Neural progenitor cell (in vitro differentiated cells): ENCODE data around the gene SLC25A20. TPM values are rescaled to one million over a fixed set of nuclear protein-coding genes. Genes with fewer than 3 reads are reported as not detected.

Source experiments
- DNase-seq: peaks from one replicate; pipeline ENCODE4 v3.0.0-alpha.2; 2016; ENCODE audit warnings: low spot score
- H2AFZ ChIP-seq: fragments of 200-600 bp; sonication (generic); replicated peaks from 2 replicates; pipeline ENCODE4 v1.6.1; 2016; ENCODE audit warnings: antibody characterized with exemption
- H3F3A ChIP-seq: fragments of 200-600 bp; sonication (generic); 2 replicates; pipeline ENCODE4 v1.6.1; 2016; ENCODE audit warnings: antibody characterized with exemption, low read depth
- H3K27ac ChIP-seq: fragments of 200-600 bp; sonication (generic); 2 replicates; pipeline ENCODE4 v1.5.1; 2016; ENCODE audit warnings: mild to moderate bottlenecking
- H3K27me3 ChIP-seq: fragments of 200-600 bp; sonication (generic); 2 replicates; pipeline ENCODE4 v1.6.1; 2016; ENCODE audit warnings: mild to moderate bottlenecking, moderate library complexity
- H3K36me3 ChIP-seq: fragments of 200-600 bp; sonication (generic); 2 replicates; pipeline ENCODE4 v1.5.1; 2016
- H3K4me1 ChIP-seq: fragments of 200-600 bp; sonication (generic); 2 replicates; pipeline ENCODE4 v1.6.1; 2016; ENCODE audit warnings: mixed run types
- H3K4me2 ChIP-seq: fragments of 200-600 bp; sonication (generic); 2 replicates; pipeline ENCODE4 v1.6.1; 2016
- H3K4me3 ChIP-seq: fragments of 200-600 bp; sonication (generic); 2 replicates; pipeline ENCODE4 v1.5.1; 2016
- H3K79me2 ChIP-seq: fragments of 200-600 bp; sonication (generic); 2 replicates; pipeline ENCODE4 v1.6.1; 2016; ENCODE audit warnings: low read depth
- H3K9ac ChIP-seq: fragments of 200-600 bp; sonication (generic); 2 replicates; pipeline ENCODE4 v1.6.1; 2016
- H3K9me3 ChIP-seq: fragments of 200-600 bp; sonication (generic); 2 replicates; pipeline ENCODE4 v1.5.1; 2016; ENCODE audit warnings: low read depth
- H4K20me1 ChIP-seq: fragments of 200-600 bp; sonication (generic); 2 replicates; pipeline ENCODE4 v1.6.1; 2016; ENCODE audit warnings: low read depth
- H3K27ac Mint-ChIP-seq: 3 replicates; pipeline ENCODE4 v1.8.0; 2021; ENCODE audit warnings: mixed read lengths
- H3K27me3 Mint-ChIP-seq: 2 replicates; pipeline ENCODE4 v1.8.0; 2022; ENCODE audit warnings: low read depth, mild to moderate bottlenecking, inconsistent platforms, moderate library complexity, mixed read lengths; ENCODE audit not compliant: insufficient read depth
- H3K36me3 Mint-ChIP-seq: 3 replicates; pipeline ENCODE4 v1.8.0; 2021; ENCODE audit warnings: mixed read lengths
- H3K4me1 Mint-ChIP-seq: 3 replicates; pipeline ENCODE4 v1.8.0; 2021; ENCODE audit warnings: mixed read lengths
- H3K4me3 Mint-ChIP-seq: 3 replicates; pipeline ENCODE4 v1.8.0; 2021; ENCODE audit warnings: mild to moderate bottlenecking, moderate library complexity, mixed read lengths
- H3K9me3 Mint-ChIP-seq: 3 replicates; pipeline ENCODE4 v1.8.0; 2020; ENCODE audit warnings: mixed read lengths
- EZH2 ChIP-seq: fragments of 200-600 bp; sonication (generic); IDR thresholded peaks from 2 replicates; pipeline ENCODE4 v1.6.1; 2017; ENCODE audit warnings: antibody characterized with exemption, mild to moderate bottlenecking, moderate library complexity
- EZH2phosphoT487 ChIP-seq: fragments of 200-600 bp; sonication (generic); IDR thresholded peaks from 2 replicates; pipeline ENCODE4 v1.6.1; 2017; ENCODE audit warnings: antibody characterized with exemption
- total RNA-seq: library from RNA; depleted of rRNA; stranded (reverse); fragments of >200 nt; gene quantifications from 2 replicates; pipeline ENCODE4 v1.2.3, GENCODE V29; 2015; ENCODE audit warnings: low replicate concordance
- TF ChIP-seq, protein P1 (sequence below): fragments of 200-600 bp; sonication (generic); IDR thresholded peaks from 2 replicates; pipeline ENCODE4 v1.5.1; 2017; ENCODE audit warnings: antibody characterized with exemption, mild to moderate bottlenecking

Gene SLC25A20
- total RNA-seq, 1 donor from 2014 or later: 12.5 TPM

DNA sequence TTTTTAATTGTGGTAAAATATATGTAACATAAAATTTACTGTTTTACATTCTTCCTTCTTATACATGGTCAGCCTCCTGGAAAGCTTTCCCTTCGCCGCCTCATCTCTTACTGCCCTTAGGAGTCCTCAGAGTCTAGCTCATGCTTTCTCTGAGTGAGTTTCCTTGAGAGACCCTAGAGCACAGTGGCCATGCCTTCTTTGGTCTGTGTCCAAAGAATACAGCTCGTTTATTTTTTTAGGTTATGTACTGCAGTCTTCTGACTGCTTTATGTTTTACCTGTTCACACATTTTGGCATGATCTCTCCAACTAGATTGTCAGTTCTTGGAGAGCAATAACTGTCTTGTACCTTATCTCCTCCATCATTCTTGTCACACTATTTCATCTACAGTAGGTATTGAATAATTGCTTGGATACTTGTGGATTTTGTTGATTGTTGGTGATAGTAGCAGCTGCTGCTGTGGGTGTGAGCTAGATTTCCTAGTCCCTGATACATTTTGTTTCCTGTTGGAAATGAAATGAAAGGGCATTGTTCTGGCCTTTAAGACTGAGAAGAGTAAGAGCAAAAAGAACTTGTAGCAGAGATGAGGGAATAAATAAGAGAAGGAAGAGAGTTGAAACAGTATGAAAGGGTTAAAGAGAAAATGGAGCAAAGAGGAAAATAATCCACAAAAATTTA is 30.8 kb upstream of the SLC25A20 start:
- no peak for DNase-seq
- H3K36me3 Mint-ChIP-seq: peaks cover 36% of the 10 kb centered on the region
- Histone ChIP-seq H3K27me3 (no peaks in the 10 kb centered on the region), H3K4me3 (no peak overlapping the region), H3K4me2 (no peak overlapping the region), H3K79me2 (peaks cover 99% of the 10 kb centered on the region), H3F3A (no peaks in the 10 kb centered on the region), H3K36me3 (peaks cover 12% of the 10 kb centered on the region), H3K9ac (no peak overlapping the region), H3K9me3 (no peaks in the 10 kb centered on the region), H3K4me1 (no peaks in the 10 kb centered on the region), H3K27ac (no peak overlapping the region), H4K20me1 (peaks cover 43% of the 10 kb centered on the region), H2AFZ (no peak overlapping the region)
- no peaks in the 10 kb centered on the region for H3K9me3 Mint-ChIP-seq
- no peak for TF ChIP-seq EZH2
- TF ChIP-seq, protein P1, sequence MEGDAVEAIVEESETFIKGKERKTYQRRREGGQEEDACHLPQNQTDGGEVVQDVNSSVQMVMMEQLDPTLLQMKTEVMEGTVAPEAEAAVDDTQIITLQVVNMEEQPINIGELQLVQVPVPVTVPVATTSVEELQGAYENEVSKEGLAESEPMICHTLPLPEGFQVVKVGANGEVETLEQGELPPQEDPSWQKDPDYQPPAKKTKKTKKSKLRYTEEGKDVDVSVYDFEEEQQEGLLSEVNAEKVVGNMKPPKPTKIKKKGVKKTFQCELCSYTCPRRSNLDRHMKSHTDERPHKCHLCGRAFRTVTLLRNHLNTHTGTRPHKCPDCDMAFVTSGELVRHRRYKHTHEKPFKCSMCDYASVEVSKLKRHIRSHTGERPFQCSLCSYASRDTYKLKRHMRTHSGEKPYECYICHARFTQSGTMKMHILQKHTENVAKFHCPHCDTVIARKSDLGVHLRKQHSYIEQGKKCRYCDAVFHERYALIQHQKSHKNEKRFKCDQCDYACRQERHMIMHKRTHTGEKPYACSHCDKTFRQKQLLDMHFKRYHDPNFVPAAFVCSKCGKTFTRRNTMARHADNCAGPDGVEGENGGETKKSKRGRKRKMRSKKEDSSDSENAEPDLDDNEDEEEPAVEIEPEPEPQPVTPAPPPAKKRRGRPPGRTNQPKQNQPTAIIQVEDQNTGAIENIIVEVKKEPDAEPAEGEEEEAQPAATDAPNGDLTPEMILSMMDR: no peak
- no peak for TF ChIP-seq EZH2phosphoT487
- peaks cover 2% of the 10 kb centered on the region for H3K27me3 Mint-ChIP-seq
- H3K27ac Mint-ChIP-seq: no peak overlapping the region
- H3K4me1 Mint-ChIP-seq: peaks cover 4% of the 10 kb centered on the region
- H3K4me3 Mint-ChIP-seq: no peak overlapping the region

- Histone ChIP-seq H4K20me1 (peaks cover 43% of the 10 kb centered on the region), H3K27me3 (no peaks in the 10 kb centered on the region), H3K4me2 (no peak overlapping the region), H3F3A (no peaks in the 10 kb centered on the region), H3K36me3 (peaks cover 4% of the 10 kb centered on the region), H3K4me3 (no peak overlapping the region), H2AFZ (no peak overlapping the region), H3K4me1 (no peaks in the 10 kb centered on the region), H3K79me2 (peaks cover 99% of the 10 kb centered on the region), H3K27ac (no peak overlapping the region), H3K9me3 (no peaks in the 10 kb centered on the region), H3K9ac (no peak overlapping the region)
- no peaks in the 10 kb centered on the region for H3K9me3 Mint-ChIP-seq
- peaks cover 33% of the 10 kb centered on the region for H3K36me3 Mint-ChIP-seq
- no peak overlapping the region for H3K27ac Mint-ChIP-seq
- H3K4me3 Mint-ChIP-seq: no peak overlapping the region
- H3K4me1 Mint-ChIP-seq: peaks cover 4% of the 10 kb centered on the region
- DNase-seq: no peak
- TF ChIP-seq EZH2: no peak
- TF ChIP-seq, protein P1: no peak
- no peak for TF ChIP-seq EZH2phosphoT487
- peaks cover under 1% of the 10 kb centered on the region for H3K27me3 Mint-ChIP-seq
Observed at GRCh38 chr3:48928679-48929078, 30.0 kb upstream of the SLC25A20 start.

DNA sequence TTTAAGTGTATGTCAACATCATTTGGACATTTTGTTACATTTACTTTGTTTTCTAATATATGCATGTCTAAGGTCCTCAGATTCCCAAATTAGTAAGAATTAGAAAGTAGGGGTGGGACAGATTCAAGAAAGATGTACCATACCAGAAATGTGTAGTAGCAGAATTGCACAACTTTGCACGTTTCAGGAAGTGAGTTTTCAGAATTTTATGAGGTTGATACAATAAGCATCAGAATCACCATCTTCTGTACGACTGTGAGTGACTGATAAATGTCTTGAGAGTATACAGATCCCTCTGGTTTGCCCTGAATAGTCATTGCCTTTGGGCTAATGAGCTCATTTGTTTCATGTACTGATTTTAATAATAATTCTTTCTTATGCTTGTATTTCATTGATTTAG is 29.2 kb upstream of the SLC25A20 start:
- no peak overlapping the region for H3K4me3 Mint-ChIP-seq
- no peaks in the 10 kb centered on the region for H3K27me3 Mint-ChIP-seq
- Histone ChIP-seq H3K4me2 (no peak overlapping the region), H3K9me3 (no peaks in the 10 kb centered on the region), H3K9ac (no peak overlapping the region), H2AFZ (no peak overlapping the region), H3K4me1 (no peaks in the 10 kb centered on the region), H3K27me3 (no peaks in the 10 kb centered on the region), H3K36me3 (peaks cover 3% of the 10 kb centered on the region), H3F3A (no peaks in the 10 kb centered on the region), H3K27ac (no peak overlapping the region), H3K79me2 (peaks cover 99% of the 10 kb centered on the region), H3K4me3 (no peak overlapping the region), H4K20me1 (peaks cover 49% of the 10 kb centered on the region)
- peaks cover 32% of the 10 kb centered on the region for H3K36me3 Mint-ChIP-seq
- H3K9me3 Mint-ChIP-seq: no peaks in the 10 kb centered on the region
- no peak for DNase-seq
- H3K4me1 Mint-ChIP-seq: peaks cover 4% of the 10 kb centered on the region
- no peak overlapping the region for H3K27ac Mint-ChIP-seq
- no peak for TF ChIP-seq EZH2
- no peak for TF ChIP-seq EZH2phosphoT487
- TF ChIP-seq, protein P1: no peak
